HepG2 (cell line): ENCODE data around the gene ISCA1. TPM values are rescaled to one million over a fixed set of nuclear protein-coding genes. Genes with fewer than 3 reads are reported as not detected.

Experiments
- ATAC-seq: fragments of 200-7000 bp; cut with Tn5 transposase; 3 replicates; pipeline ENCODE4 v1.9.1; 2020; ENCODE audit warnings: mild to moderate bottlenecking, moderate library complexity
- BruUV-seq: library from RNA; stranded (reverse); fragments of 400-500 nt; replicated peaks from 2 replicates; lab custom pipeline; 2021; lab: Mats Ljungman, UMichigan
- CTCF ChIA-PET: fragments of 300-600 bp; formaldehyde crosslinking; extraction: SDS; loops from one replicate; lab custom pipeline; 2021; ENCODE audit warnings: low total read pairs, inconsistent platforms, low intra/inter-chr PET ratio; lab: Yijun Ruan, JAX
- POLR2A ChIA-PET: fragments of 350-600 bp; sonication (Branson Sonifier 250); formaldehyde crosslinking; loops from one replicate; lab custom pipeline; 2020; ENCODE audit warnings: antibody characterized with exemption, inconsistent platforms; lab: Yijun Ruan, JAX
- DNase-seq: peaks from one replicate; pipeline ENCODE4 v3.0.0-alpha.2; 2015; ENCODE audit warnings: low spot score
- FAIRE-seq: peaks from 3 replicates; lab custom pipeline; 2011; peaks lifted over from hg19 to GRCh38; lab: Jason Lieb, UNC
- H2AFZ ChIP-seq: one replicate; pipeline ENCODE4 v1.6.1; 2011; ENCODE audit warnings: low read length, inconsistent platforms
- H3K27ac ChIP-seq: fragments of 300-600 bp; 3 replicates; pipeline ENCODE4 v1.8.0; 2011; ENCODE audit warnings: mixed run types, mild to moderate bottlenecking, mixed read lengths, low read length, inconsistent platforms; ENCODE audit not compliant: insufficient read depth; ENCODE audit errors: extremely low read length
- H3K27me3 ChIP-seq, 2 experiments: fragments of 200-600 bp in 1 of 2; 2 replicates in 1 of 2; 3 replicates in 1 of 2; pipeline versions ENCODE4 v1.6.0 to v1.8.0; 2011; ENCODE audit warnings: low read length in 2 of 2, mild to moderate bottlenecking in 2 of 2, moderate library complexity in 2 of 2, inconsistent platforms in 1 of 2; ENCODE audit not compliant: insufficient read depth in 2 of 2, control insufficient read depth in 1 of 2
- H3K36me3 ChIP-seq, 2 experiments: fragments of 200-600 bp in 1 of 2; replicated peaks in 1 of 2; 2 replicates in 1 of 2; 3 replicates in 1 of 2; pipeline versions ENCODE4 v1.5.1 to v1.8.0; 2011; ENCODE audit warnings: low read length in 2 of 2, inconsistent platforms in 1 of 2; ENCODE audit not compliant: insufficient read depth in 2 of 2, control insufficient read depth in 1 of 2
- H3K4me1 ChIP-seq: 2 replicates; pipeline ENCODE4 v1.5.1; 2012; ENCODE audit warnings: low read length, inconsistent platforms; ENCODE audit not compliant: insufficient read depth
- H3K4me2 ChIP-seq: 2 replicates; pipeline ENCODE4 v1.6.0; 2011; ENCODE audit warnings: low read depth, low read length, inconsistent platforms
- H3K4me3 ChIP-seq, 3 experiments: fragments of 200-600 bp in 1 of 3; sonication (generic), shearing (Covaris generic) in 1 of 3; replicated peaks in 1 of 3; 2 replicates each; pipeline ENCODE4 v1.5.1; 2011 to 2016; ENCODE audit warnings: low read length in 3 of 3, inconsistent platforms in 2 of 3, low read depth in 2 of 3, mild to moderate bottlenecking in 2 of 3, control low read depth in 1 of 3, mixed read lengths in 1 of 3; ENCODE audit not compliant: insufficient read depth in 1 of 3
- H3K79me2 ChIP-seq: one replicate; pipeline ENCODE4 v1.6.1; 2011; ENCODE audit warnings: low read length, inconsistent platforms; ENCODE audit not compliant: insufficient read depth
- H3K9ac ChIP-seq: 2 replicates; pipeline ENCODE4 v1.6.0; 2011; ENCODE audit warnings: mild to moderate bottlenecking, low read depth, low read length, inconsistent platforms; ENCODE audit not compliant: insufficient read depth
- H3K9me3 ChIP-seq: 2 replicates; pipeline ENCODE4 v1.5.1; 2012; ENCODE audit warnings: mild to moderate bottlenecking, low read length
- H4K20me1 ChIP-seq: 2 replicates; pipeline ENCODE4 v1.6.0; 2011; ENCODE audit warnings: inconsistent platforms, mild to moderate bottlenecking, low read length, moderate library complexity; ENCODE audit not compliant: insufficient read depth
- ATF4 ChIP-seq, 2 experiments: fragments of 450-650 bp in 1 of 2; sonication (generic) in 1 of 2; formaldehyde crosslinking; IDR thresholded peaks; 2 replicates each; pipeline versions ENCODE4 v1.5.0 to v1.8.0; 2020 to 2022; ENCODE audit warnings: mild to moderate bottlenecking in 1 of 2, missing genetic modification reagents in 1 of 2
- ATF7 ChIP-seq, 2 experiments: fragments of 450-650 bp in 1 of 2; sonication (generic) in 1 of 2; formaldehyde crosslinking in 1 of 2; IDR thresholded peaks; 2 replicates each; pipeline versions ENCODE4 v1.4.0 to v1.6.1; 2016 to 2020; ENCODE audit warnings: antibody characterized with exemption in 1 of 2, mild to moderate bottlenecking in 1 of 2, missing genetic modification reagents in 1 of 2
- BHLHE40 ChIP-seq: IDR thresholded peaks from 2 replicates; pipeline ENCODE4 v1.6.1; 2011; ENCODE audit warnings: low read length, improper control_type of control experiment
- CEBPB ChIP-seq: IDR thresholded peaks from 2 replicates; pipeline ENCODE4 v1.6.1; 2011; ENCODE audit warnings: low read depth, low read length, improper control_type of control experiment, borderline replicate concordance
- CEBPG ChIP-seq: IDR thresholded peaks from 2 replicates; pipeline ENCODE4 v1.6.1; 2016
- ELF3 ChIP-seq: IDR thresholded peaks from 2 replicates; pipeline ENCODE4 v1.6.1; 2016; ENCODE audit warnings: missing genetic modification reagents, missing compliant biosample characterization
- GATAD2A ChIP-seq: IDR thresholded peaks from 2 replicates; pipeline ENCODE4 v1.6.1; 2016
- HDAC2 ChIP-seq: sonication (generic); formaldehyde crosslinking; IDR thresholded peaks from 2 replicates; pipeline ENCODE4 v1.4.0; 2020; ENCODE audit warnings: missing genetic modification reagents
- LRRFIP1 ChIP-seq: sonication (generic); formaldehyde crosslinking; conservative IDR thresholded peaks from 2 replicates; pipeline ENCODE4 v1.4.0; 2020; ENCODE audit warnings: missing genetic modification reagents
- MLLT10 ChIP-seq: sonication (generic); formaldehyde crosslinking; IDR thresholded peaks from 2 replicates; pipeline ENCODE4 v1.4.0; 2020; ENCODE audit warnings: missing genetic modification reagents
- SAP130 ChIP-seq: IDR thresholded peaks from 2 replicates; pipeline ENCODE4 v1.6.1; 2016; ENCODE audit warnings: low read depth
- SIN3B ChIP-seq: fragments of 150-350 bp; IDR thresholded peaks from 2 replicates; pipeline ENCODE4 v1.6.1; 2014; ENCODE audit warnings: low read length
- SMC3 ChIP-seq: IDR thresholded peaks from 2 replicates; pipeline ENCODE4 v1.6.1; 2011; ENCODE audit warnings: low read length, improper control_type of control experiment
- SOX13 ChIP-seq, 3 experiments: fragments of 450-650 bp in 1 of 3; sonication (generic) in 1 of 3; formaldehyde crosslinking in 1 of 3; IDR thresholded peaks in 2 of 3; conservative IDR thresholded peaks in 1 of 3; 2 replicates each; pipeline versions ENCODE4 v1.5.0 to v1.6.1; 2016 to 2020; ENCODE audit warnings: antibody characterized with exemption in 1 of 3, mild to moderate bottlenecking in 1 of 3, missing compliant biosample characterization in 1 of 3, missing genetic modification reagents in 1 of 3, moderate library complexity in 1 of 3
- ZNF20 ChIP-seq: sonication (generic); formaldehyde crosslinking; IDR thresholded peaks from 2 replicates; pipeline ENCODE4 v1.4.0; 2020; ENCODE audit warnings: mild to moderate bottlenecking, moderate library complexity, missing genetic modification reagents
- ZNF331 ChIP-seq: sonication (generic); formaldehyde crosslinking; IDR thresholded peaks from 2 replicates; pipeline ENCODE4 v1.4.0; 2020; ENCODE audit warnings: missing genetic modification reagents
- WGBS: methylation state at CpG from one replicate; pipeline ENCODE4 v1.1.6; 2017; ENCODE audit warnings: low lambda C conversion rate; 5-methylcytosine and 5-hydroxymethylcytosine counted together
- in situ Hi-C: cut with HindIII; loops from 2 replicates; pipeline ENCODE4 v1.10.0; 2017; ENCODE audit warnings: low pct_unique_long_range_greater_than_20kb; ENCODE audit not compliant: extremely low pct_ligation_motif_present
- intact Hi-C: fragments of 100-400 bp; cut with micrococcal nuclease; formaldehyde crosslinking; loops from one replicate; pipeline ENCODE4 v1.10.0; 2022; ENCODE audit not compliant: unreplicated experiment
- polyA plus RNA-seq, 8 experiments: library from polyadenylated mRNA; depleted of rRNA in 3 of 8; stranded (reverse) in 7 of 8; unstranded in 1 of 8; fragments of >200 nt; fragmentation: Illumina TruSeq in 4 of 8; extraction: Trizol in 4 of 8; gene quantifications; 2 replicates each; pipeline versions ENCODE4 v1.2.1 to v1.2.3, GENCODE V29; 2011 to 2016; ENCODE audit warnings: low read depth in 4 of 8, missing spikeins in 1 of 8, mixed read lengths in 1 of 8; ENCODE audit not compliant: insufficient read depth in 1 of 8
- total RNA-seq, 5 experiments: library from RNA; depleted of rRNA; stranded (reverse); fragments of >200 nt; fragmentation: Illumina TruSeq; extraction: Trizol; gene quantifications; 2 replicates each; pipeline ENCODE4 v1.2.3, GENCODE V29; 2016; ENCODE audit warnings: low read depth in 1 of 5
- TF ChIP-seq, protein P1 (sequence below): sonication (generic); formaldehyde crosslinking; IDR thresholded peaks from 2 replicates; pipeline ENCODE4 v1.5.0; 2020; ENCODE audit warnings: mild to moderate bottlenecking, missing genetic modification reagents, moderate library complexity
- TF ChIP-seq, protein P2 (sequence below): sonication (generic); formaldehyde crosslinking; IDR thresholded peaks from 2 replicates; pipeline ENCODE4 v1.4.0; 2020; ENCODE audit warnings: missing genetic modification reagents, borderline replicate concordance

The ISCA1 gene
- total and polyA plus RNA-seq, 2 of the 13 experiments (the other 11 are each of a cell fraction or from before 2014, with no cell fraction given): 29.2 to 40.9 TPM

DNA sequence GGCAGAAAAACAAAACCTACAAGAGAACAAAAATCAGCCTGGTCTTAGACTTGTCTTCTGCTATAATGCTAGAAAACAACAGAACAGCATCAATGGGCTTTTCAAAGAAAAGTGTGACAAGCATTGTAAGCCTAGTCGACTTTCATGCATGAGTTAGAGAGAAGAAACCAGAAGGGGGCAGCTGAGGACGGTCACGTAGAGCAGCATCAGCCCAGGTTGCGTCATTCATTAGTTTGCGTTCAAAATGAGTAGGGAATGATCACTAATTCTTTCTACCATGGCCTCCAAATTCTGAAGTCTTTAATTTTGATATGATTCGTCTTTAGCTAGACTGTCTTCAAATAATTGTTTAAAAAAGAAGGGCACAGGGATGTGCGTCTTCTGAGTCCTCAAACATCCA is 4.7 kb upstream of the ISCA1 start:
- Histone ChIP-seq H3K9ac (no peak overlapping the region), H4K20me1 (no peaks in the 10 kb centered on the region), H3K9me3 (no peaks in the 10 kb centered on the region), H3K4me1 (peaks cover 22% of the 10 kb centered on the region), H3K27ac (no peak overlapping the region), H3K79me2 (no peaks in the 10 kb centered on the region), H3K4me3 (no peak overlapping the region), H3K4me2 (0 out of 2 replicates have a peak overlapping the region, but pooled peaks have one; percentile 16), H3K27me3 (no peaks in the 10 kb centered on the region), H3K36me3 (0 out of 5 replicates have a peak, but pooled peaks cover 0 to 2% of the 10 kb centered on the region in 2 experiments), H2AFZ (no peak overlapping the region)
- no TSS peak for BruUV-seq
- 27% methylated on average over 7 of the region's 7 CpGs for WGBS
- in situ Hi-C loops (loop anchor here (10.0 kb wide), 1 partner anchor 342 kb away; the partner anchor contains the start of gene NAA35), intact Hi-C loops (loop anchor here (2.0 to 10.0 kb wide), 4 partner anchors 50 to 1035 kb away; partner anchors contain the start of gene TUT7)
- FAIRE-seq (peak; percentile 77), DNase-seq (peak; percentile 55), ATAC-seq (0 out of 3 replicates have a peak, but pooled peaks have one; percentile 12)
- ChIA-PET POLR2A (interaction anchor here (1.0 kb wide), 1 partner anchor 118 kb away, joined by 3 read pairs; no protein-coding TSS in a partner anchor), CTCF (no interaction called here)
- TF ChIP-seq ZNF331 (CRISPR knock-in tag) (peak; percentile 34; the same call in 1 of the 2 replicates), LRRFIP1 (CRISPR knock-in tag) (no peak), SOX13 (IDR thresholded peaks at IDR 0.05) (no peak), SOX13 (CRISPR knock-in tag; conservative IDR thresholded peaks at IDR 0.05 in 1 of 2, IDR thresholded peaks at IDR 0.05 in 1 of 2) (0 out of 4 replicates have a peak, but pooled peaks of 1 of the 2 experiments have one; percentile 13), HDAC2 (CRISPR knock-in tag) (peak; percentile 51; the same call in 1 of the 2 replicates), SAP130 (CRISPR knock-in tag) (peak; percentile 49; the same call in 1 of the 2 replicates), GATAD2A (CRISPR knock-in tag) (0 out of 2 replicates have a peak, but pooled peaks have one; percentile 44), ATF4 (CRISPR knock-in tag; IDR thresholded peaks at IDR 0.05) (peak in 1 of 2 experiments; percentile 89; a peak in 2 of 4 replicates), MLLT10 (no peak), CEBPG (peak; percentile 98), BHLHE40 (0 out of 2 replicates have a peak, but pooled peaks have one; percentile 22), ELF3 (CRISPR knock-in tag) (peak; percentile 32; the same call in 1 of the 2 replicates), SMC3 (peak; percentile 64), SIN3B (no peak), ZNF20 (CRISPR knock-in tag) (no peak), CEBPB (peak; percentile 94), ATF7 (IDR thresholded peaks at IDR 0.05) (peak; percentile 55; the same call in 1 of the 2 replicates), ATF7 (CRISPR knock-in tag; IDR thresholded peaks at IDR 0.05) (no peak)
- TF ChIP-seq, protein P1, sequence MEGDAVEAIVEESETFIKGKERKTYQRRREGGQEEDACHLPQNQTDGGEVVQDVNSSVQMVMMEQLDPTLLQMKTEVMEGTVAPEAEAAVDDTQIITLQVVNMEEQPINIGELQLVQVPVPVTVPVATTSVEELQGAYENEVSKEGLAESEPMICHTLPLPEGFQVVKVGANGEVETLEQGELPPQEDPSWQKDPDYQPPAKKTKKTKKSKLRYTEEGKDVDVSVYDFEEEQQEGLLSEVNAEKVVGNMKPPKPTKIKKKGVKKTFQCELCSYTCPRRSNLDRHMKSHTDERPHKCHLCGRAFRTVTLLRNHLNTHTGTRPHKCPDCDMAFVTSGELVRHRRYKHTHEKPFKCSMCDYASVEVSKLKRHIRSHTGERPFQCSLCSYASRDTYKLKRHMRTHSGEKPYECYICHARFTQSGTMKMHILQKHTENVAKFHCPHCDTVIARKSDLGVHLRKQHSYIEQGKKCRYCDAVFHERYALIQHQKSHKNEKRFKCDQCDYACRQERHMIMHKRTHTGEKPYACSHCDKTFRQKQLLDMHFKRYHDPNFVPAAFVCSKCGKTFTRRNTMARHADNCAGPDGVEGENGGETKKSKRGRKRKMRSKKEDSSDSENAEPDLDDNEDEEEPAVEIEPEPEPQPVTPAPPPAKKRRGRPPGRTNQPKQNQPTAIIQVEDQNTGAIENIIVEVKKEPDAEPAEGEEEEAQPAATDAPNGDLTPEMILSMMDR (CRISPR knock-in tag): peak; percentile 72
- TF ChIP-seq, protein P2, sequence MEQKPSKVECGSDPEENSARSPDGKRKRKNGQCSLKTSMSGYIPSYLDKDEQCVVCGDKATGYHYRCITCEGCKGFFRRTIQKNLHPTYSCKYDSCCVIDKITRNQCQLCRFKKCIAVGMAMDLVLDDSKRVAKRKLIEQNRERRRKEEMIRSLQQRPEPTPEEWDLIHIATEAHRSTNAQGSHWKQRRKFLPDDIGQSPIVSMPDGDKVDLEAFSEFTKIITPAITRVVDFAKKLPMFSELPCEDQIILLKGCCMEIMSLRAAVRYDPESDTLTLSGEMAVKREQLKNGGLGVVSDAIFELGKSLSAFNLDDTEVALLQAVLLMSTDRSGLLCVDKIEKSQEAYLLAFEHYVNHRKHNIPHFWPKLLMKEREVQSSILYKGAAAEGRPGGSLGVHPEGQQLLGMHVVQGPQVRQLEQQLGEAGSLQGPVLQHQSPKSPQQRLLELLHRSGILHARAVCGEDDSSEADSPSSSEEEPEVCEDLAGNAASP (CRISPR knock-in tag): peak; percentile 67; the same call in 1 of the 2 replicates
